ENCODE results near the gene SPATA17.

Gene SPATA17

DNA sequence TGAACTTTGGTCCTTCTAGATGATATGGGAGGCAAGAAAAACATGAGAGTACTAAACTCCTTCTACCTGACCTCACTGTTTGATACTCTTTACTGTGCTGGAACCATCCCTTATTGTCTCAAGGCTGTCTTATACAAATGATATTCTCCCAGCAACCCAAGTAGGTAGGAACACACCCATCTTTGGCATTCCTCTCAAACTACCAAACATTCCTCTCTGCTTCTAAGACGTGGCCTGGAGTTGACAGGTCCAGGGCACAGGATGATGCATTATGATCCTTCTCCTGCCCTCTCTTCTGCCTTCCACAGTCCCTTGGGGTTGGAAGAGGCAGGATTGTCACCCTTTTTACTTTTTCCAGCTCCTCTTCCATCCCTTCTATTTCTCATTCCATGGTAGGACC is 90.5 kb downstream of the SPATA17 start:
- ATAC-seq: peak; percentile 55
- TF ChIP-seq ISL1 (CRISPR knock-in tag; IDR thresholded peaks at IDR 0.05) (no peak), ZC3H10 (CRISPR knock-in tag; IDR thresholded peaks at IDR 0.05) (no peak), ZFP3 (CRISPR knock-in tag; IDR thresholded peaks at IDR 0.05) (no peak), OSR1 (CRISPR knock-in tag; IDR thresholded peaks at IDR 0.05) (no peak), ZFP30 (CRISPR knock-in tag; IDR thresholded peaks at IDR 0.05) (no peak), TOX (CRISPR knock-in tag; IDR thresholded peaks at IDR 0.05; ENCODE audit: borderline replicate concordance) (no peak), ESRRG (CRISPR knock-in tag; IDR thresholded peaks at IDR 0.05) (no peak), ZNF8 (CRISPR knock-in tag; IDR thresholded peaks at IDR 0.05) (no peak), CSDC2 (CRISPR knock-in tag; IDR thresholded peaks at IDR 0.05) (no peak), RARB (CRISPR knock-in tag; IDR thresholded peaks at IDR 0.05) (no peak), ZNF70 (CRISPR knock-in tag; IDR thresholded peaks at IDR 0.05) (no peak), BACH2 (CRISPR knock-in tag; IDR thresholded peaks at IDR 0.05; ENCODE audit: borderline replicate concordance) (no peak), PPARA (CRISPR knock-in tag; IDR thresholded peaks at IDR 0.05; ENCODE audit: borderline replicate concordance) (no peak), ZNF565 (CRISPR knock-in tag; conservative IDR thresholded peaks at IDR 0.05; ENCODE audit: low read depth) (no peak), SNAI2 (CRISPR knock-in tag; IDR thresholded peaks at IDR 0.05) (no peak)
- TF ChIP-seq, protein P1, sequence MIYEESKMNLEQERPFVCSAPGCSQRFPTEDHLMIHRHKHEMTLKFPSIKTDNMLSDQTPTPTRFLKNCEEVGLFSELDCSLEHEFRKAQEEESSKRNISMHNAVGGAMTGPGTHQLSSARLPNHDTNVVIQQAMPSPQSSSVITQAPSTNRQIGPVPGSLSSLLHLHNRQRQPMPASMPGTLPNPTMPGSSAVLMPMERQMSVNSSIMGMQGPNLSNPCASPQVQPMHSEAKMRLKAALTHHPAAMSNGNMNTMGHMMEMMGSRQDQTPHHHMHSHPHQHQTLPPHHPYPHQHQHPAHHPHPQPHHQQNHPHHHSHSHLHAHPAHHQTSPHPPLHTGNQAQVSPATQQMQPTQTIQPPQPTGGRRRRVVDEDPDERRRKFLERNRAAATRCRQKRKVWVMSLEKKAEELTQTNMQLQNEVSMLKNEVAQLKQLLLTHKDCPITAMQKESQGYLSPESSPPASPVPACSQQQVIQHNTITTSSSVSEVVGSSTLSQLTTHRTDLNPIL (CRISPR knock-in tag; IDR thresholded peaks at IDR 0.05; ENCODE audit: low read depth): no peak
- TF ChIP-seq, protein P2, sequence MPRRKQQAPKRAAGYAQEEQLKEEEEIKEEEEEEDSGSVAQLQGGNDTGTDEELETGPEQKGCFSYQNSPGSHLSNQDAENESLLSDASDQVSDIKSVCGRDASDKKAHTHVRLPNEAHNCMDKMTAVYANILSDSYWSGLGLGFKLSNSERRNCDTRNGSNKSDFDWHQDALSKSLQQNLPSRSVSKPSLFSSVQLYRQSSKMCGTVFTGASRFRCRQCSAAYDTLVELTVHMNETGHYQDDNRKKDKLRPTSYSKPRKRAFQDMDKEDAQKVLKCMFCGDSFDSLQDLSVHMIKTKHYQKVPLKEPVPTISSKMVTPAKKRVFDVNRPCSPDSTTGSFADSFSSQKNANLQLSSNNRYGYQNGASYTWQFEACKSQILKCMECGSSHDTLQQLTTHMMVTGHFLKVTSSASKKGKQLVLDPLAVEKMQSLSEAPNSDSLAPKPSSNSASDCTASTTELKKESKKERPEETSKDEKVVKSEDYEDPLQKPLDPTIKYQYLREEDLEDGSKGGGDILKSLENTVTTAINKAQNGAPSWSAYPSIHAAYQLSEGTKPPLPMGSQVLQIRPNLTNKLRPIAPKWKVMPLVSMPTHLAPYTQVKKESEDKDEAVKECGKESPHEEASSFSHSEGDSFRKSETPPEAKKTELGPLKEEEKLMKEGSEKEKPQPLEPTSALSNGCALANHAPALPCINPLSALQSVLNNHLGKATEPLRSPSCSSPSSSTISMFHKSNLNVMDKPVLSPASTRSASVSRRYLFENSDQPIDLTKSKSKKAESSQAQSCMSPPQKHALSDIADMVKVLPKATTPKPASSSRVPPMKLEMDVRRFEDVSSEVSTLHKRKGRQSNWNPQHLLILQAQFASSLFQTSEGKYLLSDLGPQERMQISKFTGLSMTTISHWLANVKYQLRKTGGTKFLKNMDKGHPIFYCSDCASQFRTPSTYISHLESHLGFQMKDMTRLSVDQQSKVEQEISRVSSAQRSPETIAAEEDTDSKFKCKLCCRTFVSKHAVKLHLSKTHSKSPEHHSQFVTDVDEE (CRISPR knock-in tag; IDR thresholded peaks at IDR 0.05): no peak
- TF ChIP-seq, protein P3, sequence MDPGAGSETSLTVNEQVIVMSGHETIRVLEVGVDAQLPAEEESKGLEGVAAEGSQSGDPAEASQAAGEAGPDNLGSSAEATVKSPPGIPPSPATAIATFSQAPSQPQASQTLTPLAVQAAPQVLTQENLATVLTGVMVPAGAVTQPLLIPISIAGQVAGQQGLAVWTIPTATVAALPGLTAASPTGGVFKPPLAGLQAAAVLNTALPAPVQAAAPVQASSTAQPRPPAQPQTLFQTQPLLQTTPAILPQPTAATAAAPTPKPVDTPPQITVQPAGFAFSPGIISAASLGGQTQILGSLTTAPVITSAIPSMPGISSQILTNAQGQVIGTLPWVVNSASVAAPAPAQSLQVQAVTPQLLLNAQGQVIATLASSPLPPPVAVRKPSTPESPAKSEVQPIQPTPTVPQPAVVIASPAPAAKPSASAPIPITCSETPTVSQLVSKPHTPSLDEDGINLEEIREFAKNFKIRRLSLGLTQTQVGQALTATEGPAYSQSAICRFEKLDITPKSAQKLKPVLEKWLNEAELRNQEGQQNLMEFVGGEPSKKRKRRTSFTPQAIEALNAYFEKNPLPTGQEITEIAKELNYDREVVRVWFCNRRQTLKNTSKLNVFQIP (CRISPR knock-in tag; IDR thresholded peaks at IDR 0.05; ENCODE audit: borderline replicate concordance, low read depth): no peak
- TF ChIP-seq, protein P4, sequence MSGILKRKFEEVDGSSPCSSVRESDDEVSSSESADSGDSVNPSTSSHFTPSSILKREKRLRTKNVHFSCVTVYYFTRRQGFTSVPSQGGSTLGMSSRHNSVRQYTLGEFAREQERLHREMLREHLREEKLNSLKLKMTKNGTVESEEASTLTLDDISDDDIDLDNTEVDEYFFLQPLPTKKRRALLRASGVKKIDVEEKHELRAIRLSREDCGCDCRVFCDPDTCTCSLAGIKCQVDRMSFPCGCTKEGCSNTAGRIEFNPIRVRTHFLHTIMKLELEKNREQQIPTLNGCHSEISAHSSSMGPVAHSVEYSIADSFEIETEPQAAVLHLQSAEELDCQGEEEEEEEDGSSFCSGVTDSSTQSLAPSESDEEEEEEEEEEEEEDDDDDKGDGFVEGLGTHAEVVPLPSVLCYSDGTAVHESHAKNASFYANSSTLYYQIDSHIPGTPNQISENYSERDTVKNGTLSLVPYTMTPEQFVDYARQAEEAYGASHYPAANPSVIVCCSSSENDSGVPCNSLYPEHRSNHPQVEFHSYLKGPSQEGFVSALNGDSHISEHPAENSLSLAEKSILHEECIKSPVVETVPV (CRISPR knock-in tag; IDR thresholded peaks at IDR 0.05): no peak
- TF ChIP-seq, protein P5, sequence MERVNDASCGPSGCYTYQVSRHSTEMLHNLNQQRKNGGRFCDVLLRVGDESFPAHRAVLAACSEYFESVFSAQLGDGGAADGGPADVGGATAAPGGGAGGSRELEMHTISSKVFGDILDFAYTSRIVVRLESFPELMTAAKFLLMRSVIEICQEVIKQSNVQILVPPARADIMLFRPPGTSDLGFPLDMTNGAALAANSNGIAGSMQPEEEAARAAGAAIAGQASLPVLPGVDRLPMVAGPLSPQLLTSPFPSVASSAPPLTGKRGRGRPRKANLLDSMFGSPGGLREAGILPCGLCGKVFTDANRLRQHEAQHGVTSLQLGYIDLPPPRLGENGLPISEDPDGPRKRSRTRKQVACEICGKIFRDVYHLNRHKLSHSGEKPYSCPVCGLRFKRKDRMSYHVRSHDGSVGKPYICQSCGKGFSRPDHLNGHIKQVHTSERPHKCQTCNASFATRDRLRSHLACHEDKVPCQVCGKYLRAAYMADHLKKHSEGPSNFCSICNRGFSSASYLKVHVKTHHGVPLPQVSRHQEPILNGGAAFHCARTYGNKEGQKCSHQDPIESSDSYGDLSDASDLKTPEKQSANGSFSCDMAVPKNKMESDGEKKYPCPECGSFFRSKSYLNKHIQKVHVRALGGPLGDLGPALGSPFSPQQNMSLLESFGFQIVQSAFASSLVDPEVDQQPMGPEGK (CRISPR knock-in tag; IDR thresholded peaks at IDR 0.05; ENCODE audit: borderline replicate concordance): no peak

DNA sequence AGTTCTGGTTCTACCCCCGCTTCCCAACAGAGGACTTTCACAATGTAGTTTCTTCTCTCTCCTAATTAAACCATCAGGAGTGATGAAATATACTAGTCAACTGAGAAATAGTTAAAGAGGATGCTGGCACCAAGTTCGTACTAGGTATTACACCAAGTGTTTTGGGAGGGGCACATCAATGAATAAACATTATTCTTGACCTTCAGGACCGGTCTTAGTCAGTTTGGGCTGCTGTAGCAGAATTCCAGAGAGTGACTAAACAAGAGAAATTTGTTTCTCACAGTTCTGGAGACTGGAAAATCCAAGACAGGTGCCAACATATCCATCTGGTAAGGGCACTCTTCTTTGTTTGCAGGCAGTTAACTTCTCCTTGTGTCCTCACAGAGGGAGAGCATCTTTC is 103.8 kb downstream of the SPATA17 start:
- ATAC-seq: no peak

More for the DNA sequence above, 103.8 kb downstream of the SPATA17 start:
- TF ChIP-seq CSDC2 (CRISPR knock-in tag; IDR thresholded peaks at IDR 0.05): no peak
- TF ChIP-seq, protein P1 (CRISPR knock-in tag; IDR thresholded peaks at IDR 0.05; ENCODE audit: low read depth): no peak
- no peak for TF ChIP-seq RARB (CRISPR knock-in tag; IDR thresholded peaks at IDR 0.05)
- no peak for TF ChIP-seq ZNF70 (CRISPR knock-in tag; IDR thresholded peaks at IDR 0.05)
- TF ChIP-seq, protein P2 (CRISPR knock-in tag; IDR thresholded peaks at IDR 0.05): no peak
- no peak for TF ChIP-seq OSR1 (CRISPR knock-in tag; IDR thresholded peaks at IDR 0.05)
- TF ChIP-seq ZFP3 (CRISPR knock-in tag; IDR thresholded peaks at IDR 0.05): no peak
- TF ChIP-seq ESRRG (CRISPR knock-in tag; IDR thresholded peaks at IDR 0.05): no peak
- TF ChIP-seq GLIS3 (CRISPR knock-in tag; IDR thresholded peaks at IDR 0.05): no peak
- TF ChIP-seq ZFP30 (CRISPR knock-in tag; IDR thresholded peaks at IDR 0.05): no peak
- no peak for TF ChIP-seq TCF4 (CRISPR knock-in tag; IDR thresholded peaks at IDR 0.05; ENCODE audit: borderline replicate concordance)

Measured in SK-N-SH treated with all-trans-retinoic acid at 6 μM for 48 hours (cell line).